ENCODE results near the gene CT47C1.

DNA sequence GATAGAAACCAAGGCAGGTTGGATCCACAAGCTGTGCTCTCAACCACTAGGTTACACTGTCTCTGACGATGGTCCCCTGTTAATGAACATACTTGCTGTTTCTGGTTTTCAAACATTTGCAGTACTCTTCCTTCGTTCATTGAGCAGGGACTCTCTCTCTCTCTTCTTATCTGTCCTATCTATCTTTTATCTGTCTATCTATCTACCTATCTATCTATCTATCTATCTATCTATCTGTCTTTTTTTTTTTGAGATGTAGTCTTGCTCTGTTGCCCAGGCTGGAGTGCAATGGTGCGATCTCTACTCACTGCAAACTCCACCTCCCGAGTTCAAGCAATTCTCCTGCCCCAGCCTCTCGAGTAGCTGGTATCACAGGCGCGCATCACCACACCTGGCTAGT is 9.4 kb upstream of the CT47C1 start:
- TF ChIP-seq, protein P1, sequence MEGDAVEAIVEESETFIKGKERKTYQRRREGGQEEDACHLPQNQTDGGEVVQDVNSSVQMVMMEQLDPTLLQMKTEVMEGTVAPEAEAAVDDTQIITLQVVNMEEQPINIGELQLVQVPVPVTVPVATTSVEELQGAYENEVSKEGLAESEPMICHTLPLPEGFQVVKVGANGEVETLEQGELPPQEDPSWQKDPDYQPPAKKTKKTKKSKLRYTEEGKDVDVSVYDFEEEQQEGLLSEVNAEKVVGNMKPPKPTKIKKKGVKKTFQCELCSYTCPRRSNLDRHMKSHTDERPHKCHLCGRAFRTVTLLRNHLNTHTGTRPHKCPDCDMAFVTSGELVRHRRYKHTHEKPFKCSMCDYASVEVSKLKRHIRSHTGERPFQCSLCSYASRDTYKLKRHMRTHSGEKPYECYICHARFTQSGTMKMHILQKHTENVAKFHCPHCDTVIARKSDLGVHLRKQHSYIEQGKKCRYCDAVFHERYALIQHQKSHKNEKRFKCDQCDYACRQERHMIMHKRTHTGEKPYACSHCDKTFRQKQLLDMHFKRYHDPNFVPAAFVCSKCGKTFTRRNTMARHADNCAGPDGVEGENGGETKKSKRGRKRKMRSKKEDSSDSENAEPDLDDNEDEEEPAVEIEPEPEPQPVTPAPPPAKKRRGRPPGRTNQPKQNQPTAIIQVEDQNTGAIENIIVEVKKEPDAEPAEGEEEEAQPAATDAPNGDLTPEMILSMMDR (IDR thresholded peaks at IDR 0.05; ENCODE audit: borderline replicate concordance, extremely low read depth, low read length, poor library complexity, severe bottlenecking), result no peak
- no peak for TF ChIP-seq EZH2 (IDR thresholded peaks at IDR 0.05; ENCODE audit: borderline replicate concordance, low read depth, low read length, severe bottlenecking)

Measured in DND-41 (cell line).